Activated CD4-positive, alpha-beta T cell treated with anti-CD3 and anti-CD28 coated beads, Interleukin-2, Interleukin-6, amounts not matched to agents 100 ng/mL and 50 ng/mL, durations not matched to agents 16 hours and 8 hours (primary cell): ENCODE results near the gene TMTC3.
"Not testable (repeated sequence)": the region's sequence is repeated elsewhere in the genome, so short reads cannot be mapped to it uniquely, and the experiment has no call there.

Experiments
- DNase-seq: peaks from one replicate; pipeline ENCODE4 v3.0.0-alpha.2; 2020

Gene TMTC3

DNA sequence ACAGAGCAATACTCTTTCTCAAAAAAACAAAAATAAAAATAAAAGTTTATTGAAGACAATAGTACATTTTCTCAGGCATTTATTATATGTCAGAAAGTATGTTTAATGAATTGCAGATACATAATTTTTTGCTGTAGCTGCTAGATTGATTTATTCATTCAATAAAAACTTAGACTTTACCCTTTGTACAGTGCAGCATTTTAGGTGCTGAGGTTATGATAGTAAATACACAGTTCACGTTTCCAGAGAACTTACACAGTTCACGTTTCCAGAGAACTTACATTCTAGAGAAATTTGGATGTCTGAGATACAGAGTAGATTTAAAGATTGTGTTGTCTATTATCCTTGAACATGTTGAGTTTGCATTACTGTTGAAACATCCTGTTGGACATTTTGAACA lies 25.3 kb downstream of the TMTC3 start:
- no peak for DNase-seq

DNA sequence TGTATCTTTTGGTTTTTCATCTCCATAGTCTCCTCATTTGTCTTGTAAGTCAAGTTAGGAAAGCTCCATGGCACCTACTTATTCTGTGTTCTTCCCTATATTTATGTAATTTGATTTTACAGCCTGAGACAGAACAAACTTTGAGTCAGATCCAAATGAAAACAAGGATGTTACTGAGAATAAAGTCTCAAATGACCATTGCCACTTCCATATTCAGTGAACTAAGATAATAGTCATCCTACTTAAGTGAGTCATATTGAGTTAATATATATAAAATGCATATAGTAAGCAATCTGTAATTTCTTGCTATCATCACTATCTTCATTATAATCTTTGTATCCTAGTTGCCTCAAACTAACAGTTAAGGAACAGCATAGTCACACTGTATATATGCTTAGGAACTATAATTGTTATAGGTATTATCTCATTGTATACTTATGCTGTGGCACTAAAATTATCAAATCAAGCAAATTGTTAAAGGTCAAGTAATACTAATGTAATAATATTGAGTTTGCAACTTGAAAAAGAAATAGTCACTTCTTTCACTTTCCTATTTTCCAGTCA lies 30.8 kb downstream of the TMTC3 start:
- DNase-seq: no peak

DNA sequence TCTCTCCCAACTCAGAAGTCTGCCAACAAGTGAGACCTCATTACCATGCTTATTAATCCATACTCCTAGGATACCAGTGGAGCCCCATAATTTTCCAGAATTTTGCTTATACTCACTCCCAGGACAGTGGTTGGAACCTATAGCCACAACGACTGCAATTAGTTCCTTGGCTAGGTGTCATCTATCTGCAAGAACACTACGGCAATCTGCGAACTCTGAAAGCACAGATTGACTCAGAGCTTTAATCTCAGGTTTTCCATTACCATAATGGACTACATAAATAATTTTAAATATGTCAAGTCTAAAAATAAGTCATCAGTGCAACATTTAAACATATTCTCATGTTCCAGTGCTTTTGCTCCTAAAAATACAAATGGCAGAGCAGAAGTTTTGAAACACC lies 33.4 kb downstream of the TMTC3 start:
- no peak for DNase-seq

DNA sequence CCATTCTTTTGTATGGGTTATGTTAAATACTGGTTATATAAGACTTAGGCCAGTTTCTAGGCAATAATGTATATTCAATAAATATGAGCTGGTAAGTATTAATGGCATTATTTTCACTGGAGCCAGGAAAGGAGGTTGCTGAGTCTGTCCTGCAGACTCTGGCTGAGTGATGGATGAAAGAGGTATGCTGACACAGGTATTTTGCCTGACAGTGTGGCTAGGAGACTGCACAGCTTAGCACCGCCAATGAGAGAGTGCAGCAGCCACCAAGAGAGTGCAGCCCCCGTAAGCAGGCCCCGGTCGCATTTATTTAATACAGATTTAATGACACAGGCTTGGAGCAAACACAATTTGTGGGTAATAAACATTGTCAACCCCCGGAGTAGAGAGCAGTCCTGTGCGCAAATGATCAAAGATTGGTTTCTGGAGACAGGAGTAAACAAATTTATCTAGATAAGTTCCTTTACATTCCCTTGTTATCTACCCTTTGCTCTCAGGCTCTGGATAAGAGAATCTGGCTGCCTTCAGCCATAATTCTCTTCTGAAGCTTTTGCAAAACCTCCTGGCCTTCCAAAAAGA lies 37.4 kb downstream of the TMTC3 start:
- DNase-seq: no peak

DNA sequence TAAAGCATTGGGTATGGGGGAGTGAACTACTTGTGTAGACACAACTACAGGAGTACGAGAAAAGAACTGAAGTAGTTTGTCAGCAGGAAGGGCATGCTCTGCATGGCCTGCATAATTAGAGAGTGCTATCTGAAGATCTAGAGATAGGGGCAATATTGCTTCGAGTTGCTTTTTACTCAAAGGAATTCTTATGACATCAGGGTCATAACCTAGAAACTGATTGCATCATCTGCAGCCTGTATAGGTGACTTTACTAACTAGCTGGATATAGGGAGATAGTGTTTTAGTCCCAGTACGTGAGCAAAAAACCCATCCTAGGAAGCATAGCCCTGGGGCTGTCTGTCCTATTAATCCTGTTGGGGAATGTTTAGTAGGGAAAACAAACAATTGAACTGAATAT lies 39.8 kb downstream of the TMTC3 start:
- no peak for DNase-seq

DNA sequence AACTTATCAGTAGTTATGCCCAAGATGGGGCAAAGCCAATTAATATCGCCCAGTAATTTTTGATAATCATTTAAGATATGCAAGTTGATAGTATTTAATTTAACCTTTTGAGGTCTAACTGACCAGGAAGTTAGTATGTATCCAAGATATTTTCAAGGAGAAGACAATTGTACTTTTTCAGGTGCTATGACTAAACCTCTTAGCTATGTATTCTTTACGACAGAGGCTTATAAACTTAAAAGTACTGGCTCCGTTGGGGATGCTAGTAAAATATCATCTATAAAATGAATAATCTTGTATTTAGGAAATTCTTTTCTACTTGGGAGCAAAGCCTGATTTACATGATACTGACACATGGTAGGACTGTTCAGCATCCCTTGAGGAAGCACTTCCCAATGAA lies 40.3 kb downstream of the TMTC3 start:
- no peak for DNase-seq

DNA sequence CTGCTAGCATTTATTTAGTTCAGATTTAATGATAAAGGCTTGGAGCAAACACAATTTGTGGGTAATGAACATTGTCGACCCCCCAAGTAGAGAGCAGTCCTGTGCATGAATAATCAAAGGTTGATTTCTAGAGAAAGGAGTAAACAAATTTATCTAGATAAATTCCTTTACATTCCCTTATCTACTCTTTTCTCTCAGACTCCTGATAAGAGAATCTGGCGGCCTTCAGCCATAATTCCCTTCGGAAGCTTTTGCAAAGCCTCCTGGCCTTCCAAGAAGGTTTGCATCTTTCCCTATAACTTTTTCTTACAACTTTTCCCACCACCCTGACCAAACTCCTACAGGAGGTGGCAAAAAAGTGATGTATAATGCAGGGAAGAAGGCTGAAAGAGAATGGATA lies 42.1 kb downstream of the TMTC3 start:
- no peak for DNase-seq

DNA sequence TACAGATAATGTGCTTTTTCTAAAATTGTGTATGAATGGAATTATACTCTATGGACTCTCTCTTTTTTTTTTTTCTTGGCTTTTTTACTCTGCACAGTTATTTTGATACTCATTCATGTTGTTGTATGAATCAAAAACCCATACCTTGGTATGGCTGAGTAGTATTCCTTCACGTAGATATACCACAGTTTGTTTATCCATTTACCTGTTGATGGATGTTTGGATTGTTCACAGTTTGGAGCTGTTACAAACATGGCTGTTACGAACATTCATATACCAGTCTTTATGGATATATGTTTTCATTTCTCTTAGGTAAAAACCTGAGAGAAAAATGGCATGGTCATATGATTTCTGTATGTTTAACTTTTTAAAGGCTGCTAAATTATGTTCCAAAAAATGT lies 43.2 kb downstream of the TMTC3 start:
- DNase-seq: no peak

DNA sequence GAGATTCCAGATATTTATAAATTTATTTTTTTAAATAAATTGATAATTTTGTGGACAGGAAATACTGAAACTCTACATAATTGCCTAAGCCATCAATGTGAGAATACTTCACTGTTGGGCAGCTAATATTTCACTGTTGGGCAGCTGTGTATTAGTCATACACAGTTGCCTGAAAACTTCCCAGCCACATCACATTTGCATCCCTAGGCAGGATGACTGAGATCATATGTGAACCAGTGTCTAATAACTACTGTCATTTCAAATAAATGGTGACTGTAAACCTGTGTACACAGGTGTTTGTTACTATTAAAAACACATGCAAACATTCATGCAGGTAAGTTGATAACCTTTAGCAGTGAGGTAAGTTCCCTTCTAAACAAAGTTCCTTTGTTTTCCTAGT lies 43.9 kb downstream of the TMTC3 start:
- no peak for DNase-seq

DNA sequence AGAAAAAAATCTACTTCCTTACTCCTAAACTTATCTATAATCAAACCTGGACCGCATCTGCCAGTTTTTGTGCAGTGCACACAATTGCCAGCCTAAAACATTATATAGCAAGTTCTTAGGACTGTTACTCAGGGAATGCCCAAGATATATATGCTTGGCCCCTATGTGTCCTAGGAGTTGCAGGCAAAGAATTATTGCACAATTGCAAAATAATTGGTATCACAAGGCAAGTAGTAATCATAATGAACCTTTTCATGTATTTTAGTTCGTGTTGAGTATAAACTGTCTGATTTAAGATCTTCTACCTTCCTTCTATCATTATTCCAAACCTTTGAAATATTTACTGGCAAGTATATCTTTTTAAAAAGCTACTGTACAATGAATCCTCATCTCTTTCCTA lies 45.5 kb downstream of the TMTC3 start:
- DNase-seq: no peak

DNA sequence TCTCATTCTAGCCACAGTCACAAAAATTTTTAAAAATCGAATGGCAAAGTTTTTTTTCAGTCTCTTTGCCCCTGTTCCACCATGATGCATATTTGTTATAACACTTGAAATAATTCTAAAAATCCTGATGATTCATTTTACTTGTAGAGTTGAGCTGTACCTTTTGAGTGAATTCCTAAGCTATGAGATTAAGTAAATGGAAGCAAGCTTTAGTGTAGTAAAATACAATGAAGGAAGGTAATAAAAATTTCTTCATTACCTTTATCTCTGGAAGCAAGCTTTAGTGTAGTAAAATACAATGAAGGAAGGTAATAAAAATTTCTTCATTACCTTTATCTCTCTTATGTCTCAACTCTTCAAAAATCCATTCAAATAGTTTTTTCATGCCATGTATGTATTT lies 46.1 kb downstream of the TMTC3 start:
- no peak for DNase-seq

DNA sequence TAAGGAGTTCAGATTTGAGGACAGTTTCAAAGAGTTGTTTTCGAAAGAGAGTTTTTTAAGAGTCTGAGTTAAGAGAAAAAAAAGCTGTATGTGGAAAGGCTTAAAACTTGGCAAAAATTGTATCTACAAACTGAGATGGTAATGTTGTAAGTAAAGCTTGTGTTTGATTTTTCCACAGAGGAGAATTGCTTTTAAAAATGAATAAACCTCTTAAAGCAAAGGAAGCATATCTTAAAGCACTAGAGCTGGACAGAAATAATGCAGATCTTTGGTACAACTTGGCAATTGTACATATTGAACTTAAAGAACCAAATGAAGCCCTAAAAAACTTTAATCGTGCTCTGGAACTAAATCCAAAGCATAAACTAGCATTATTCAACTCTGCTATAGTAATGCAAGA lies 50.3 kb downstream of the TMTC3 start:
- DNase-seq: no peak

DNA sequence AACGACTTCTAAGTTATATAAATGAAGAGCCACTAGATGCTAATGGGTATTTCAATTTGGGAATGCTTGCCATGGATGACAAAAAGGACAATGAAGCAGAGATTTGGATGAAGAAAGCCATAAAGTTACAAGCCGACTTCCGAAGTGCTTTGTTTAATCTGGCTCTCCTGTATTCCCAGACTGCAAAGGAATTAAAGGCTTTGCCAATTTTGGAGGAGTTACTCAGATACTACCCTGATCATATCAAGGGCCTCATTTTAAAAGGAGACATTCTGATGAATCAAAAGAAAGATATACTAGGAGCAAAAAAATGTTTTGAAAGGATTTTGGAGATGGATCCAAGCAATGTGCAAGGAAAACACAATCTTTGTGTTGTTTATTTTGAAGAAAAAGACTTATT lies 52.8 kb downstream of the TMTC3 start:
- DNase-seq: no peak

DNA sequence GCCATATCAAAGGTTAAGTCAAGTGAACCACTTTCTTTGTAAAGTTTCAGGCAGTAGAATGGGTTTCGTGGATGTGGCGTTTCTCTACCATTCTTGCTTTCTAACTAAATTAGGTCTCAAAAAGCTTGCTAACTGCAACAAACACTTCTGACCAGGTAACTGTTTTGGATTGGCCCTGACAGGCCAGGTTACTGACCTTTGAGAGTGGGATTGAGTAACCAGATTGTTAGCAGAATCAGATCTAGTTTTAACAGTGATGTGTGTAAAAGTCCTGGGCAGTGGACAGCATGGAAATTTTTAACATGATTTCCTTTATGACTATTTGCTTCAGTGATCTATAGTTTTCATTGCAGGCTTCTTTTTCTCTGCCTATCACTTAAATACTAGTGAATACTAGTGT lies 57.9 kb downstream of the TMTC3 start:
- DNase-seq: no peak

DNA sequence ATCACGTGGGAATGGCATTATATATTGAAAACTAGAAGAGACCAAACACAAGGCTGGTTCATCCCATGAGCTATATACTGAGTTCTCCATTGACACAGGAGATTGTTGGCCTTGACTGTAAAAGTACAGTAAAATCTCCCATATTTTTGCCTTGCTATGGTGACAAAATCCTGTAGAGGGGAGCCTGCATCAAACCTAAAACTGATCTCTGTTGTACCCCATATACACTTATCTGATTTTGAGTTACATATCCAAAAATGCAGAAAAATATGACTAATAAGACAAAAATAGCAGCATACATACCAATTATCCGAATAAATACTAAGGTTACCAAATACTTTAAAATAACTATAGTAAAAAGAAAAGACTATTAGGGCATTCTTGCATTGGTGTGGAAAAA lies 60.4 kb downstream of the TMTC3 start:
- no peak for DNase-seq

DNA sequence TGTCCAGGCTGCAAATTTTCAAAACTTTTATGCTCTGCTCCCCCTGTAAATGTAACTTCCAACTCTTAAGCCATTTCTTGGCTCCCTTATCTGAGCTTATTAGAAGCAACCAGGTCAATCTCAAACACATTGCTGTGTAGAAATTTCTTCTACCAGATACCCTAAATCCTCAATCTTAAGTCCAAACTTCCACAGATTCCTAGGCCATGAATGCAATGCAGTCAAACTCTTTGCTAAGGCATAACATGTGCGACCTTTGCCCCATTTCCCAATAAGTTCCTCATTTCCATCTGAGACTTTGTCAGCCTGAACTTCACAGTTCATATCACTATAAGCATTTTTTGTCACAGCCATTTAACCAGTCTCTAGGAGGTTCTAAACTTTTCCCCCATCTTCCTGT lies 64.5 kb downstream of the TMTC3 start:
- DNase-seq: no peak

DNA sequence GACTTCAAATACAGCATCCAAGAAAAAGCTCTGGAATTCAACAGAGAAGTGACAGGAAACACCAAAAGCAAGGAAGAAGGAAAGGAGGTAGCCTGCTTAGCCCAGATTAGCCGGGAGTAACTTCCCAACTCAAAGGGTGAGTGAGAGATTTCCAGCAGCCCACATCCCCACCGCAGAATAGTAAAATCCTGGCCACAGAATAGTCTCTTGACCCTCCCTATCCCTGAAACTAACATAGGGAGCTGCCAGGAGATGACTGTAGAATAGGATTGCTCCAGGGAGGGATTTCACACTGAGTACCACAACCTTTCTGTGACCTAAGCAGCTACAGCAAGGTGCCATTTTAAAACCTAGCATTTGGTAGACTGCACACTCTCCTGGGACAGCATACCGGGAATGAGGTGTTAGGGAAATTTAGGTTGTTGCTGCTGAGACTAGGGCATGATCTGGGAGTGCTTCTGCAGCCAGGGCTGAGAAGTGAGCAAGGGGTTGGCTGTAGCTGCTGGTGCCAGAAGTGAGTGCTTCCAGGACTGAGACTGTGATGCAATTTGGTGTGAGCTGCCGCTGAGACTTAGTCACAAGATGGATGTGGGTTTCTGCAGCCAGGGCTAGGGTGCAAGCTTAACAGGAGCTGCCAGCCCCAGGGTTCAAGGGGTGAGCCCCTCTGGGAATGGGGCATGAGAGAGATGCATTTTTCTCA lies 66.0 kb downstream of the TMTC3 start:
- no peak for DNase-seq

DNA sequence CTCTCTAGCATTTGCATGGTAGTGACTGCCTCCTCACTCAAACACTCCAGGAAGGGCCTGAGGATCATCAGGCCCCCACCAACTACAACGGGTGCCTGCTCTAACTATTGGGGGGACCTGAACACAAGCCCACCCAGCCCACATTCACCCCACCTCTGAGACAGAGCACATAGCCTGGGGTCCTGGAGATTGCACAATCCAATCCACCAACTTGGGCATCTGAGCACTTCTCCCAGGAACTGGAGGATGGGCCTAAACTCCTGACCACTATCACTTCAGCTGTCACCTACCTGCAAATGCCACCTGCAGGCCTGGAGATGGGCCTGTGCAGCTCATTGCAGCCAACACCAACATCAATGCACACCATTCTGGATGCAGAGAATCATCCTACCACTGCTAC lies 66.6 kb downstream of the TMTC3 start:
- no peak for DNase-seq

DNA sequence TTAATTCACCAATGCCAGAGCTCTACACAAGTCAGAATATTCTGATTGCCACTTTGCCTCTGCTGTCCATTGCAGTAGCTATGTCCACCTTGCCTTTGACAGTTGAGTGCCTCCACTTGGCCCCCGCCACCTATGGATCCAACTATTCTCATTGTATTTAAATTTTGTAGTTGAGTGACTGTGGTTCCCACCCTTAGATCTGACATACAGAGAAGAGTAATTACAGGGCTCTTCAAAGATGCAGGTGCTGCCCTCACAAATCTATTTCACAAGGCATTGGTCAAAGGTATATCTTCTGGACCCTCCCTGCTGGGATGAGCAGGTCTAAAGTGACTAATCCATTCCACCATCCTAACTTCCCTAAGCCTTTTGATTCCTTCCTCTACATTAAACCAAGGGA lies 68.2 kb downstream of the TMTC3 start:
- DNase-seq: not testable (repeated sequence)

DNA sequence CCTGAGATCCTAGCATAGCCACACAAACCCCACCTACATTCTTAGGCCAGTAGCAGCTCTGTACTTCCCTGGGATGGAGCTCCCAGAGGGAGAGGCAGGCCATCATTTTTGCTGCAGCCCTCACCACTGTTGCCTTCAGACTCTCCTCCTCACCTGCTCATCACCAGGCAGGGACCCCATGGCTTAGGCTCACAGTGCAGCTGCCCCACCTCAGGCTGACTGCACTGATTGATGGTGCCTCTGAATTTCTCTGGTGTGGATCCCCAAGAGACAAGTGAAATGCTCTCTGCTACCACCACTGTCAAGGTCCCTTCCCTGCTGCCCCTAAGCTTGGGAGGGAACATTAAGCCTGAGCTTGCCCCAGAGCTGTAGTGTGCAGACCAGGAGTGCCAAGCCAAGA lies 76.2 kb downstream of the TMTC3 start:
- DNase-seq: no peak

DNA sequence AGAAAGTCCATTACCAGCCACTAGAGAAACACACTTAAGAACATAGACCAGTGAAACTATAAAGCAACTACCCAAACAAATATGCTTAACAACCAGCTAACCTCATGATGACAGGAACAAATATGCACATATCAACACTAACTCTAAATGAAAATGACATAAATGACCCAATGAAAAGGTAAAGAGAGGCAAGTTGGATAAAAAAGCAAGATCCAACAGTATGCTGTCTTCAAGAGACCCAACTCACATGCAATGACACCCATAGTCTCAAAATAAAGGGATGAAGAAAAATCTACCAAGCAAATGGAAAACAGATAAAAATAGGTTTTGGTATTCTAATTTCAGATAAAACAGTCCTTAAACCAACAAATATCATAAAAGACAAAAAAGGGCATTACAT lies 77.8 kb downstream of the TMTC3 start:
- DNase-seq: no peak

DNA sequence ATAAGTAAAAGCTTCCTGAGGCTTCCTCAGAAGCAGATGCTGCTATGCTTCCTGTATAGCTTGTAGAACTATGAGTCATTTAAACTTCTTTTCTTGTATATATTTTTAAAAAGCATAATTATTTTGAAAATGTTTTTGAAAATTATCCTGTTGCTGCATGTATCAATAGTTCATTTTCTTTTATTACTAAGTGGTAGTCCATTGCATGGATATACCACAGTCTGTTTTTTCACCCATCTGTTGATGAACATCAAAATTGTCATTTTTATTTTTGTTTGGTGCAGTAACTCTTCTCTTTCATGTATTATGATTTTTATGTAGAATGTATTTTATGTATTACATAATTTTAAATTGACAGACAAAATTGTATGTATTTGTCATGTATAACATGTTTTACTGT lies 81.4 kb downstream of the TMTC3 start:
- no peak for DNase-seq

DNA sequence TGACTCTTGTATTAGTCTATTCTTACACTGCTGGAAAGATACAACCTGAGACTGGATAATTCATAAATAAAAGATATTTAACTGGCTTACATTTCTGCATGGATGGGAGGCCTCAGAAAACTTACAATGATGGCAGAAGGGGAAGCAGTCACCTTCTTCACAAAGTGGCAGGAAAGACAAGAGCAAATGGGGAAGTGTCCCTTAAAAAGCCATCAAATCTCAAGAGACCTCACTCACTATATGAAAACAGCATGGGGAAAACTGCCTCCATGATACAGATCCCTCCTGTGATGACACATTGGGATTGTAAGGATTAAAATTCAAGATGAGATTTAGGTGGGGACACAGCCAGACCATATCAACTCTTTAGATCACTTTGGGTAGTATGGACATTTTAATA lies 83.7 kb downstream of the TMTC3 start:
- DNase-seq: no peak

DNA sequence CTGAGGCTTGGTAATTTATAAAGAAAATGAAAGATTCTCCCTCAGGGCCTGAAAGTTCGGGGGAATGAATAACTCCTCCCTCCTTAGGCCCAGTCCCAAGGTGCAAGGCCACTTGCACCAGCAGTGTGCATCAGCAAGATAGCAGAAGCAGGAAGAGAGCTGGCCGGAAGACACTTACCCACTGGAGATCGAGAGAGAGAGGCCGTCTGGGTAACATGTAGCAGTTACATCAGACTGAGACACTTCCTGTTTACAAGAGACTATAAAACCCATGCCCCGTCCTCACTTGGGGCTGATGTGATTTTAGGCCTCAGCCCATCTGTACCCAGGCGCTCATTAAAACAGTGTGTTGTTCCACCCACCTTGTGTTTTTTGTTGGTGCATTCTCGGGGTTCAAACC lies 85.2 kb downstream of the TMTC3 start:
- no peak for DNase-seq

DNA sequence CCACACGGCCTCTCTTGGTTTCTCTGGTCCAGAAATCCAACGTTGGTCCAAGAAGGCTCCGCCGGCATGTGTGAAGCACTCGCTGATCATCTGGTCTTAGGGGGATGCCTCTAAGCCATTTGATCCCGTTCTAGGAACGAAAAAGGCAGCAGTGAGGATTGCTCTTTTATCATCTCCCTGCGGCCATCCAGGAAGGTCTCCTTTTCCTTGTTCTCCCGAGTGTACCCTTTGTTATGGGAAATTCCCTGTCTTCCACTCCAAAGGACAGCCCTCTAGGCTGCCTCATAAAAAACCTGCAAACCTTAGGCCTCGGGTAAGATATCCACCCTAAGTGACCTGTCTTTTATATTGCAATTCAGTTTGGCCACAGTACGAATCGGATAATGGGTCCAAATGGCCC lies 85.8 kb downstream of the TMTC3 start:
- no peak for DNase-seq
